C1 segment of cervical spinal cord (tissue), 14 donors: ENCODE results near the gene APOBEC3H.
A peak's percentile ranks its signal among the peaks of the same experiment; 100 is the strongest.
"Not testable (repeated sequence)": the region's sequence is repeated elsewhere in the genome, so short reads cannot be mapped to it uniquely, and the experiment has no call there.

Source experiments
- DNase-seq, 14 donors: peaks; one replicate each; lab custom pipeline; 2025; lab: John Stamatoyannopoulos, UW

Gene APOBEC3H

DNA sequence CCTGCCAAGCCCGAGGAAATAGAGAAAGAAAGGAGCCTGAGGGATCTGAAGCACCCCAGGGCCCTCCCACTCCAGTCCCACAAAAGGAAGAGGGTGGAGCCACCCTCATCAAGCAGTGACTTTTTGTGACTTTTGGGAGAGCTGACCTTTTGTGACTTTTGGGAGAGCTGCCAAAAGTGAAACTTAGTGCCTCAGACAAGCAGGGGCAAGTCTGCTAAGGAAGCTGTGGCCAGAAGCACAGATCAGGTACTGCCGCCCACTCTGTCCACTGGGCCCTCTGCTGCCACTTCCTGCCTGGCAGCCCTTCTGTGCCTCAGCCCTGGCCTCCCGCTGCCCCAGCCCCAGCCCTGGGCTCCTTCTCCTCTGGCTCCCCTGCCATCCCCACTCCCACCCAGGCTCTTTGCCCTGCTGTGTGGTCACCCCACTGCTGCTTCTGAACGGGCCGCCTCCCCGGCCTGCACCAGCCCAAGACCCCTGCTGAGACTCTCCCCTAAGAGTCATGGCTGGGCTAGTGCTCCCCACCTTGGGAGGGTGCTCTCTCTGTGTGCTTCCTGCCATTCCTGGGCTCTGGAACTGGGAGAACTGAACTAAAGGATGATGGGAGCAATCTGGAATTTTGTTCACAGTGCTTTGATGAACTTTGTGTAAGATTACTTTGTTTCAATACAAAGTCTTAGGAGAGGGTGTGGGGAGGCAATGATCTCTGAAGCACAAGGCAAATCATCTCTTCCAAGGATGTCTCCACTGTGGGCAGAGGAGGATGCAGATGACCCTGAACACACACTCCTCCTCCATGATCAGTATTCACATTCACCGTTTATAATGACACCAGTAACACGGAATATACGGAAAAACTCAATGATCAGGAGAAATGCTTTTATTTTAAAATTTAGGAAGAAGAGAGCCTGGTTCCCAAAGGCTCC, at the start of gene APOBEC3H:
TSS of gene APOBEC3H (plus strand) at position 147 of the 923 bp plus-strand sequence. CDS start 3,035 bp downstream, outside the sequence.
- DNase-seq, result peak in 1 of 14 donors; percentile 6

DNA sequence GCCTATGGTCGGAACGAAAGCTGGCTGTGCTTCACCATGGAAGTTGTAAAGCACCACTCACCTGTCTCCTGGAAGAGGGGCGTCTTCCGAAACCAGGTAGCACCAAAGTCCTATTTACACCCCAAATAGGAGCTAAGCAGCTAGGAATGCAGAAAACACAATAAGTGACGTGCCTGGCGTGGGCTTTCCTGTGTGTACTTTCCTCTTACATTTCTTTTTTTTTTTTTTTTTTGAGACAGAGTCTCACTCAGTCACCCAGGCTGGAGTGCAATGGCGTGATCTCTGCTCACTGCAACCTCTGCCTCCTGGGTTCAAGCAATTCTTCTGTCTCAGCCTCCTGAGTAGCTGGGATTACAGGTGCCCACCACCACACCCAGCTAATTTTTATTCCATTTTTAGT, 47.6 kb upstream of the APOBEC3H start:
- DNase-seq, result not testable (repeated sequence)

DNA sequence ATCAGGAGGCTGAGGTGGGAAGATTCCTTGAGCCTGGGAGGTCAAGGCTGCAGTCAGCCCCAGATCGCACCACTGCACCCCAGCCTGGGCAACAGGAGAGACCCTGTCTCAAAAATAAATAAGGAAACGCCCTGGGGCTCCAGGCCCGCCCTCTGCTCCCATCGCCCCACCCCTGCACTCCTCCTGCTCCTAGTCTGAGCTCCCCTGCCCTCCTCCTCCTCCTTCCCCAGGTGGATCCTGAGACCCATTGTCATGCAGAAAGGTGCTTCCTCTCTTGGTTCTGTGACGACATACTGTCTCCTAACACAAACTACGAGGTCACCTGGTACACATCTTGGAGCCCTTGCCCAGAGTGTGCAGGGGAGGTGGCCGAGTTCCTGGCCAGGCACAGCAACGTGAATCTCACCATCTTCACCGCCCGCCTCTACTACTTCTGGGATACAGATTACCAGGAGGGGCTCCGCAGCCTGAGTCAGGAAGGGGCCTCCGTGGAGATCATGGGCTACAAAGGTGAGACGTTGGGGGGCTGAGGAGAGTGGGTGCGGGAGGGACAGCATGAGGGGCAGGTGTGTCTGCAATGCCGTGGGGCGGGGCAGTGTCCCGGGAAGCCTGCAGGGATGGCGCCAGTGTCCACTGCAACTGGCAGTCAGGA, 45.1 kb upstream of the APOBEC3H start:
- DNase-seq, result not testable (repeated sequence)

DNA sequence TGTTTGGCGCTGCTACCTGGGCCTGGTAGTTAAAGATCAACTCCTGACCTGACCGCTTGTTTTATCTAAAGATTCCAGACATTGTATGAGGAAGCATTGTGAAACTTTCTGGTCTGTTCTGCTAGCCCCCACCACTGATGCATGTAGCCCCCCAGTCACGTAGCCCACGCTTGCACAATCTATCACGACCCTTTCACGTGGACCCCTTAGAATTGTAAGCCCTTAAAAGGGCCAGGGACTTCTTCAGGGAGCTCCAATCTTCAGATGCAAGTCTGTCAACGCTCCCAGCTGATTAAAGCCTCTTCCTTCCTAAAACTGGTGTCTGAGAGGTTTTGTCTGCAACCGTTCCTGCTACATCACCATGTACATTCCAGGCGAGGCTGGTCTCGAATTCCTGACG, 41.4 kb upstream of the APOBEC3H start:
- no peak for DNase-seq

DNA sequence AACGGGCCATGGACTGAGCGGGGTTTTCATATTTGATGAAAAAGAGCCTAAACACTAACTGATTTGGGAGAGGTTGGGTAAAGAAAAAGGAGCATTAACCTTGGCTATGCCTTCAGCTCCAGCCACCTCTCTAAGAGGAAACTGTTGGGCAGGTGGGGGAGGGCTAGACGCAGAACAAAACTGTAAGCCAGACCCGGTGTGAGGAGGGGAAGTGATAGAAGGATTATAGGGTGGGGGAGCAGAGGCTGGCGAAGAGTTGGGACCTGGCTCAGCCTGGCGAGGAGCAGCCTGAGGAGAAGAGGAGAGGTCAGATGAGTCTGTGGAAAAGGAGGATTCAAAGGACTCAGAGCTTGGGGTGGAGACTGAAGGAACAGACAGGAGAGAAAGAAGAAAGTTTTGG, 35.8 kb upstream of the APOBEC3H start:
- DNase-seq, result not testable (repeated sequence)

DNA sequence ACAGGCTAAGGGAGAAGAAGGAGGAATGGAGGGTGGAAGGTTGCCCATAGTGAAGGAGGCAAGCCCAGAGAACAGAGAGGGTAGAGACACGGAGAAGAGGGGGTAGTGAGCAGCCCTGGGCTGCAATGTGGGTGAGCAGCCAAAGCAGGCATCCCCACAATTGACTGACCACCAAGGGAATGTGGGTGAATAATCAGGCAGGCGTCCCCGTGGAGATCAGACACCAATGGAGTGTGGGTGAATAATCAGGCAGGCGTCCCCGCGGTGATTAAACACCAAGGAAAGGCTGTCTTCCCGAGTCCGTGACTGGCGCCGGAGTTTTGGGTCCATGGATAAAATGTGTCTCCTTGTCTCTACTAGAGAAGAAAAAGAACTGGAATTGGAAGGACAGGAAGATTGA, 35.1 kb upstream of the APOBEC3H start:
- DNase-seq, result not testable (repeated sequence)

DNA sequence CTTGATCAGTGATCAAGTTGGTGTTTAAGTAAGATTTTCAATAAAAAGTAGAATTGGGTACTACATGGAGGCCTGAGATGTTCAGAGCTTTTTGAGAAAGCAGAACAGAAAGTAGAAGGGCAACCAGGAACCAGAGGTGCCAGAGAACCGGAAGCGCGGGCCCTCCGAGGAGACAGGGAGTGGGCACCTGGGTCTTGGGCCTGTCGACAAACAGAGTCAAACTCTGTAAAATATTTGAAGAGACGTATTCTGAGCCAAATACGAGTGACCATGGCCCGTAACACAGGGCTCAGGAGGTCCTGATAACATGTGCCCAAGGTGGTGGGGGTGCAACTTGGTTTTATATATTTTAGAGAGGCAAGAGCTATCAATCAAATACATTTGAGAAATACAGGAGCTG, 33.1 kb upstream of the APOBEC3H start:
- DNase-seq, result not testable (repeated sequence)

DNA sequence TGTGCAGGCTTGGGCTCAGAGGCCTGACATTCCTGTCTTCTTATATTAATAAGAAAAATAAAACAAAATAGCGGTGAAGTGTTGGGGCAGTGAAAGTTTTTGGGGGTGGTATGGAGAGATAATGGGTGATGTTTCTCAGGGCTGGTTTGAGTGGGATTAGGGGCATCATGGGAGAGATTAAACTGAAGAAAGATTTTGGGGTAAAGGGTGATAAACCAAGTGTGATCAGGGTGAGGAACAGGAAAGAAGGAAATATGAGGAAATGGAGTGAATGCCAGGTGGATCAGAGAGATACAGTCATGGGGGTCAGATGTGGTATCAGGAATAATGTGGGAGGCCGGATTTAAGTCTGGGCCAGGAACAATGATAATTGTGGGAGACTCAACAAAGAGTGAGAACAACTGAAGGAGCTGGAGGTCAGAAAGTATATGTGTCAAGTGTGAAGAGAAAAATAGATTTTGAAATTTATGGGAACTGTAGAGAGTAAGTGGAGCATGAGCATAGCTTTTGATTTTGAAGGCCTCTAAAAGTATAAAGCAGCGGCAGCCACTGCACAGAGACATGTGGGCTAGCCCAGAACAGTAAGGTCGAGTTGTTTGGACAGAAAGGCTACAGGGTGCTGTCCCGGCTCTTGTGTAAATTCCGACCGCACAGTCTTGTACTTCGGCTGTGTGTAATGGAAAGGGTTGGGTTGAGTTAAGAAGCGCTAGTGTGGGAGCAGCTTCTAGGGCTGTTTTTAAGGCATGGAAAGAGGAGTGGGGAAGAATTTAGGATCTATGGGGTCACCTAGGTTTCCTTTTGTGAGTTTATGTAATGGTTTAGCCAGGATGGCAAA, 30.4 kb upstream of the APOBEC3H start:
- not testable (repeated sequence) for DNase-seq

DNA sequence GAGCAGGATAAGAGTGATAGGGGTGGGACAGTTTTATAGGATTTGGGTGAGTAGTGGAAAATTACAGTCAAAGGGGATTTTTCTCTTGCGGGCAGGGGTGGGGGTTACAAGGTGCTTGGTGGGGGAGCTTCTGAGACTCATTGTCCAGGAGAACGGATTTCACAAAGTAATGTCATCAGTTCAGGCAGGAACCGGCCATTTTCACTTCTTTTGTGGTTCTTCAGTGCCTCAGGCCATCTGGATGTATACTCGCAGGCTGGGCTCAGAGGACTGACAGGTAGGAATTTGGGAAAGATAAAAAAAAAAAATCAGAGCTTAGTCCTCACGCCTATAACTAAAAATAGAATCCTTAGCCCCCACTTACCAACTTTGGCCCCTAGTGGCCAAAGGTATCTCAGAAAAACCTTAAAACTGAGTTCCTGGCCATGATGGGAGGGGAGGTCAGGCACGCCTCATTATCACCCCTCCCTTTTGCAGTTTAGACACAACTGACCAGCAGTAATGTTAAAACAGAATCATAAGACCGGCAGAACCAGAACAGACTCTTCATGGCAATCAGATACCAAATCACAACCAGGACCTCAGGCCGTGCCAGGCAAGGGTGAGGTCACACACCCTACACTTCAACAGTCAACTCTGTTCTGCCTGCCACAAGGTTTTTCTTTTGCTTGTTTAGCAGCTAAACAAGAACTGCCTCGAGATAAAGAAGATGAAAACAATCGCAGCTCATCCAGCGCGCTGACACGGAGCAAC, 28.8 kb upstream of the APOBEC3H start:
- DNase-seq, result no peak

DNA sequence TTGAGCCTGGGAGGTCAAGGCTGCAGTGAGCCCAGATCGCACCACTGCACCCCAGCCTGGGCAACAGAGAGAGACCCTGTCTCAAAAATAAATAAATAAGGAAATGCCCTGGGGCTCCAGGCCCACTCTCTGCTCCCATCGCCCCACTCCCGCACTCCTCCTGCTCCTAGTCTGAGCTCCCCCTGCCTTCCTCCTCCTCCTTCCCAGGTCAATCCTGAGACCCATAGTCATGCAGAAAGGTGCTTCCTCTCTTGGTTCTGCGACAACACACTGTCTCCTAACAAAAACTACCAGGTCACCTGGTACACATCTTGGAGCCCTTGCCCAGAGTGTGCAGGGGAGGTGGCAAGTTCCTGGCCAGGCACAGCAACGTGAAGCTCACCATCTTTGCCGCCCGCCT, 26.9 kb upstream of the APOBEC3H start:
- DNase-seq, result no peak

DNA sequence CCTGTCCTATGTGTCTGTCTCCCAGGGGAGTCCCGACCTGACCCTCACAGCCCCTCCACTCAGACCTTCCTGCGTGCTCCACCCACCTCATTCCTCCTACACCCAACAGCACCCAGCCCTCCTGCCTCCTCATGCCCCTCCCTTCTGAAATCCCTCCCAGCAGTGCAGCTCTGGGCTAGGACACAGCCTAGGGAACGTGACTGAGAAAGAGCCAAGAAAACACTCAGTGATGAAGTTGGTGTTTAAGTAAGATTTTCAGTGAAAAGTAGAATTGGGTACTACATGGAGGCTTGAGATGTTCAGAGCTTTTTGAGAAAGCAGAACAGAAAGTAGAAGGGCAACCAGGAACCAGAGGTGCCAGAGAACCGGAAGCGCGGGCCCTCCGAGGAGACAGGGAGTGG, 24.5 kb upstream of the APOBEC3H start:
- not testable (repeated sequence) for DNase-seq

DNA sequence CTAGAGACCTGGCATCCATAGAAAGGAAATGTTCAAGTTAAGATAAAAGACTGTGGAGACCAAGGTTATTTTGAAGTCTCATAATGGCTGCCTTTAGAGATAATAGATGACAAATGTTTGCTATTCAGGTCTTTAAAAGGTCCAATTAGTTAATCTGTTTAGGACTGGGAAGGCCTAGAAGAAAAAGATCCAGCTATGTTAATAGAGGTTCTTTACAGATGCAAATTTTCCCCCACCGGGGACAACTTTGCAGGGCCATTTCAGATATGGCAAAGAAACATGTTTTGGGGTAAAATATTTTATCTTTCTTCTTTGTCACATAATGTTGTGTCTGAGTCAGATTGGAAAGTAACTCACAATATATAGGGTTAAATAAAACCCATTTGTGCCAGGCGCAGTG, 23.1 kb upstream of the APOBEC3H start:
- DNase-seq, result no peak

DNA sequence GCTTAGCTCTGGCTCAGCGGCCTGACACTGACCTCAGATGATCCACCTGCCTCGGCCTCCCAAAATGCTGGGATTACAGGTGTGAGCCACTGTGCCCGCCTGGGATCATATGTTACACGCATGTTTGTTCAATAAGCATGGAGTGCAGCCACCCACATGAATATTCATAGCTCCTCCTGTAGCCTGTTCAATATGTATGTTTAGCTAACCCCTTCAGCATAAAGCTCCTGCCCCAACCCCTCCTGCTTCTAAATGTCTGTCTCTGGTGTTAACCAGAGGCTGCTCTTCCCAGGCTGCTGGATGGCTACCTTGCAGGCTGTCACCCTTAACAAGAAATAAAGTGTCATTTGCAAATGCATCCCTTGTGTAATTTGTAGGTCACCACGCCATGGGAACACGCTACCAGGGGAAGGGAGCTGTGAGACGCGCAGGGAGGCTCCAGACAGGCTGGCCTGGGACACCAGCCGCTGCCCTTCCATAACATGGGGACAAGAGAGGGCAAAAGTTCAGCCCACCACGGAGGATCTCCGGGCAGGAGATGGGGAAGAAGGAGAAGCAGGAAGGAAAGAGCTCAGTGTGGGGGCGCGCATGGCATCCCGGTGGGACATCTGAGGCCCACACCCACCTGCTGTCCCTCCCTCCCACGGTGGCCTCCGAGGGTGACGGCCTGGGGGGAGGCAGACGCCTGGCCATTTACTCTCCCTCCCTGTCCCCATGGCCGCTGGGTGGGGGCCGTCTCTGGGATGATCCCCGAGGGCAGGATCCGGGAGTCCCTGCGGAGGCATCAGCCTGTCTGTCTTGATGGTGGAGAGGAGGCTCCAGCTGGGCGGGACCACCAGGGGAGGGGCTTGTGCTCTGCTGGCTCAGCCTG, 20.7 kb upstream of the APOBEC3H start:
- not testable (repeated sequence) for DNase-seq

DNA sequence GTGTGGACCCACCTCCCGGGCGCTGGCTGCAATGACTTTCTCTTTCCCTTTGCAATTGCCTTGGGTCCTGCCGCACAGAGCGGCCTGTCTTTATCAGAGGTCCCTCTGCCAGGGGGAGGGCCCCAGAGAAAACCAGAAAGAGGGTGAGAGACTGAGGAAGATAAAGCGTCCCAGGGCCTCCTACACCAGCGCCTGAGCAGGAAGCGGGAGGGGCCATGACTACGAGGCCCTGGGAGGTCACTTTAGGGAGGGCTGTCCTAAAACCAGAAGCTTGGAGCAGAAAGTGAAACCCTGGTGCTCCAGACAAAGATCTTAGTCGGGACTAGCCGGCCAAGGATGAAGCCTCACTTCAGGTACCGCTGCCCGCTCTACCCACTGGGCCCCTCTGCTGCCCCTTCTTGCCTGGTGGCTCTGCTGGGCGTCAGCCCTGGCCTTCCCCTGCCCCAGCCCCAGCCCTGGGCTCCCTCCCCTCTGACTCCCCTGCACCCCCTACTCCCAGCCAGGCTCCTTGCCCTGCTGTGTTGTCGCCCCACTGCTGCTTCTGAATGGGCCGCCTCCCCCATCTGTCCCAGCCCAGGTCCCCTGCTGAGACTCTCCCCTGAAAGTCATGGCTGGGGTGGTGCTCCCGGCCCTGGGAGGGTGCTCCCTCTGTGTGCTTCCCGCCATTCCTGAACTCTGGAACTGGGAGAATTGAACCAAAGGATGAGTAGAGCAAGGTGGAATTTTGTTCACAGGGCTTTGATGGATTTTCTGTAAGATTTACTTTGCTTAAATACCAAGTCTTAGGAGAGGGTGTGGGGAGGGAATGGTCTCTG, 19.8 kb upstream of the APOBEC3H start, which contains the start of gene APOBEC3G:
TSS of gene APOBEC3G (plus strand) at position 250 of the 815 bp plus-strand sequence. CDS start at position 337, 87 bp downstream.
- DNase-seq, result peak in 4 of 14 donors; percentile 13 to 37 (median 26)

DNA sequence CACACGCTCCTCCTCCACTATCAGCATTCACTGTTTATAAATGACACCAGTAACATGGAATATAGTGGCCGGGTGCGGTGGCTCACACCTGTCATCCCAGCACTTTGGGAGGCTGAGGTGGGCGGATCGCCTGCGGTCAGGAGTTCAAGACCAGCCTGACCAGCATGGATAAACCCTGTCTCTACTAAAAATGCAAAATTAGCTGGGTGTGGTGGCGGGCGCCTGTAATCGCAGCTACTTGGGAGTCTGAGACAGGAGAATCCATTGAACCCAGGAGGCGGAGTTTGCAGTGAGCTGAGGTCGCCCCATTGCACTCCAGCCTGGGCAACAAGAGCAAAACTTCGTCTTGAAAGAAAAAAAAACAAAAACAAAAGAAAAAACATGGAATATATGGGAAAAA, 19.1 kb upstream of the APOBEC3H start:
- not testable (repeated sequence) for DNase-seq

DNA sequence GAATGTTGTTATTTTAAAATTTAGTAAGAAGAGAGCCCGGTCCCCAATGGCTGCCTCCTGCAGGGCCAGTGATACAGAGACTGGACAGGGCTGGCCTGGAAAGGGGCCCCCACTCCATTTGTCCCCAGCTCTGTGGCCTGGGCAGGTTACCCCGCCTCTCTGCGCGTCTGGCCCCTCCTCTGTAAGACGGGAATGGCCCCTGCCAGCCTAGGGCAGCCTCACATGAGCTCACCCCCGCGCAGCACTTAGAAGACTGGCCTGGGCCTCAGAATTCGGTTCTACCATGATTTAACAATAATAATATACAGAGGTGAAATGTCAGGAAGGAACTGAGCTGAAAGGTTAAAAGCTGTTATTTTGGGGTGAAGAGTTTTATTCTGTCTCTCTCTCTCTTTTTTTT, 18.7 kb upstream of the APOBEC3H start:
- DNase-seq, result no peak

DNA sequence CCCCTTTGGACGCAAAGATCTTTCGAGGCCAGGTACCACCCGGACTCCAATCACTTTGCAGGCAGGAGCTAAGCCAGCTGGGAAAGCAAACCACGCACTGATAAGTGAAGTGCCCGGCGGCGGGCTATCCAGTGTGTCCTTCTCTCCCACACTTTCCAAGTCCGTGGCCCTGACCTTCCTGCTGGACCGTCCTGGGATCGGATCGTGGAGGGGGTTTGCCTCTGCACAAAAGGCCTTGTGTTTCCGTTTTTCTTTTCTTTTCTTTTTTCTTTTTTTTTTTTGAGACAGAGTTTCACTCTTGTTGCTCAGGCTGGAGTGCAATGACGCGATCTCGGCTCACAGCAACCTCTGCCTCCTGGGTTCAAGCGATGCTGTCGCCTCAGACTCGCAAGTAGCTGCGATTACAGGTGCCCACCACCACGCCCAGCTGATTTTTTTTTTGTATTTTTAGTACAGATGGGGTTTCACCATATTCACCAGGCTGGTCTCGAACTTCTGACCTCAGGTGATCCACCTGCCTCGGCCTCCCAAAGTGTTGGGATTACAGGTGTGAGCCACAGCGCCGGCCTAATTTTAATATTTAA, 17.9 kb upstream of the APOBEC3H start:
- not testable (repeated sequence) for DNase-seq

DNA sequence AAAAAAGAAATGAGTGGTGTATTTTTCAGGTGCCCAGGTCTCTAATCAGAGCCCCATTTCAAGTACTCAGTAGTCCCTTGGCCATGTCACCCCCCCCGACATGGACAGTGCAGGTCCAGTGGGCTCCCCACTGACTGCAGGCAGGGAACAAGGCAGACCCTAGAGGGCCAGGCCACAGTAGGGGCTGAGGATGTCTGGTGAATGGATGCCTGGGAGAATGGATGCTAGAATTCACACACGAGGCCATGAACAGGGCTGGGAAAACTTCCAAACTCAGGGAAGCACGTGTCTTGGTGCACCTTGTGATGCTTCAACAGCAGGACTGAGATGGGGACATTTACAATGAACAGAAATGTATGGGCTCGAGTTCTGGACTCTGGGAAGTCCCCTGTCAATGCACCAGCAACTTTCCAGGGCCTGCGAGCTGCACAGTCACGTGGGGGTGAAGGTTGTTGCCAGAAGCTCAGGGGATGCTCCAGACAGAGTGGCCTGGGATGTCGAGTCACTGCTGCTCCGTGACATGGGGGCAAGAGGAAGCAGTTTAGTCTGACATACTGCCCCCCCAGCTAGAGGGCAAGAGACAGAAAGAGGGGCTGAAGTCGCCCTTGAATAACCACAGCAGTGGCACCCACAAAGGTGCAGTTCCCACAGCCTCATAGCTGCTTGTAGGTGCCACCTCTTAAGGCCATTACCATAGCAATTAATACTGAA, 16.8 kb upstream of the APOBEC3H start:
- no peak for DNase-seq
